ENCODE results near the gene NUBP2. TPM values are rescaled to one million over a fixed set of nuclear protein-coding genes. Genes with fewer than 3 reads are reported as not detected.

The NUBP2 gene
- total RNA-seq, 1 donor from 2014 or later, result 49.8 TPM

DNA sequence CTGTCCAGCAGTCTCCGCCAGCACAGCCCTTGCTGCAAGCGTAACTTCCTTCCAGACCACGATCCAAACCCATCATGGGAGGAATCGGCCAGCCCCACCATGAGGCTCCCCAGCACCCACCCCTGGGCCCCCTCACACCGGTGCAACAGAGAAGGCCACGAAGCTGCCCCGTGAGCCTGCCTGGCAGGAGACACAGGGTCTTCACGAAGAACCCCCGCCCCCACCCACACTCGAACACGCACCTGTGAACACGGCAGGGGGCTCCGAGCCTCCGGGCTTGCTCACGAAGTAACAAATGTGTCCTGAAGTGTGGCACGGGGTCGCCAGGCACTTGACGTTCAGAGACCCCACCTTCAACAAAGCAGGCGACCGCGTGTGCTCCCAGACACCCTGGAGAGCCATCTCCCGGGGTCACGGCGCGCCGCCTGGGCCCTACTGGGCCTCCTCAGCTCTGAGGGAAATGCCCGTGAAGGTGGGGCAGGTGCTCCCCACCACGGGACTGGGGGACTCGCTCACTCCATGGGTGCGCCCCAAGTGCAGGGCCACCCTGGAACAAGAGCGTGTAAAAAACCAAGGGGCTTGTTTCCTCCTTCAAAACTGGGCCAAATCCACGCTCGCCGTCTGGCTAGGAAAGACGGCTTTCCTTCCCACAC lies 36.2 kb downstream of the NUBP2 start:
- no peaks in the 10 kb centered on the region for H3K4me1 Mint-ChIP-seq (ENCODE audit: unreplicated experiment)
- no peak overlapping the region for H3K27ac Mint-ChIP-seq (ENCODE audit: unreplicated experiment)
- no peaks in the 10 kb centered on the region for H3K27me3 Mint-ChIP-seq (ENCODE audit: unreplicated experiment)
- no peak overlapping the region for H3K4me3 Mint-ChIP-seq (ENCODE audit: unreplicated experiment)
- no peak for DNase-seq (ENCODE audit: low spot score)
- H3K9me3 Mint-ChIP-seq (ENCODE audit: unreplicated experiment), result no peaks in the 10 kb centered on the region
- peaks cover 12% of the 10 kb centered on the region for H3K36me3 Mint-ChIP-seq (ENCODE audit: low read depth, unreplicated experiment)
- no peak for TF ChIP-seq CTCF (IDR thresholded peaks at IDR 0.05; ENCODE audit: unreplicated experiment)

DNA sequence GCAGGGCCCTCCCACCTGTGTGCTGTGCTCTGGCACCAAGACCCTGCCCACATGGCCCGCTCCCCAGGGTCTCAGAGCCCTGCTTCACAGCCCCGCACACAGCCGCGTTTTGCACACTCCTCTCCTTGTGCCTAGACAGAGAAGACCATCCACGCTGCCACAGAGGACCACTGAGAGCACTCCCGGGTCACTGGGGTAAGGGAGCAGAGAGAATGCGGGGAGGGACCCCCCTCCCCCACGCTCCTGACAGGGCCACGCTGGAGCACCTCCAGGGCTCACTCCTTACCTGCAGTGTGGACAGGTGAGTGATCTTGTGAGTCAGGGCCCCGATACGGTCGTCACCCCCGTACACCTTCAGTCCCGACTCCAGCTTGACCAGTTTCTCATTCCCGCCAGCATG lies 36.9 kb downstream of the NUBP2 start:
- H3K4me3 Mint-ChIP-seq (ENCODE audit: unreplicated experiment), result no peak overlapping the region
- H3K4me1 Mint-ChIP-seq (ENCODE audit: unreplicated experiment), result no peaks in the 10 kb centered on the region
- peaks cover 12% of the 10 kb centered on the region for H3K36me3 Mint-ChIP-seq (ENCODE audit: low read depth, unreplicated experiment)
- no peaks in the 10 kb centered on the region for H3K9me3 Mint-ChIP-seq (ENCODE audit: unreplicated experiment)
- no peak for DNase-seq (ENCODE audit: low spot score)
- no peaks in the 10 kb centered on the region for H3K27me3 Mint-ChIP-seq (ENCODE audit: unreplicated experiment)
- no peak for TF ChIP-seq CTCF (IDR thresholded peaks at IDR 0.05; ENCODE audit: unreplicated experiment)
- H3K27ac Mint-ChIP-seq (ENCODE audit: unreplicated experiment), result no peak overlapping the region

DNA sequence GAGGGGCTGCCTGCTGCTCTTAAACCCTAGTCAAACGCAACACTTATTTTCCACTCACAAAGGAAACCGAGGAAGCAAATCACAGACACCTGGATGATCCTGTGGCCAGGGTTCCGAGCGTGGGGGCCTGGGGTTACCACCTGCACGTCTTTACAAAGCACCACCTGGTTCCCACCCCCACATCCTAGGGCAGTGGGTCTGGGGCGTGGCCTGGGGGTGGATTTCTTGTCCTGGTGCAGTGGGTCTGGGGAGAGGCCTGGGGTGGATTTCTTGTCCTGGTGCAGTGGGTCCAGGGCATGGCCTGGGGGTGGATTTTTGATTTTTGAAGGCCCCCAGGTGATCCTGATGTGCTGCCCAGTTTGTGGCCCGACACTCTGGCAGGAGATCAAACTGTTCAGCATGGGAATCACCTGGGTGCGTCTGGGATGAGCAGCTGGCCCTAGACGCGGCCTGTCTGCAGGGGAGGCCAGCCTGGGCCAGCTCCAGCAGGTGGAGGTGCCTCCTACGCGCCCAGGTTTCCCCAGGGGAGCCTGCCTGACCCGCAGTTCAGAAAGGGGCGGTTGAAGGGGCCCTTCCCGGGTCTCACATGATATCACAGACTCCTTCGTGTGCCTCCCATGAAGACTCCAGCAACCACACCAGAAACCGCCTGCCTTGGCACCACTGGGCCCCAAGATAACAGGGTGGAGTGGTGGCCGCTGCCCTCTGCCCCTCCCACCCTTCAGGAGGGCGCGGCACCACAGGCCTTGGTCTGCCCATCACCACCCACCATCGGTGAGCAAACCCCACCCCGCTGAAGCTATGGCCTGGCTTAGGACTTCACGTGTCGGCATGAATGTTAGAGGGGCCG lies 37.6 kb downstream of the NUBP2 start:
- Mint-ChIP-seq H3K4me3 (ENCODE audit: unreplicated experiment) (no peak overlapping the region), H3K27me3 (ENCODE audit: unreplicated experiment) (no peaks in the 10 kb centered on the region), H3K9me3 (ENCODE audit: unreplicated experiment) (no peaks in the 10 kb centered on the region), H3K4me1 (ENCODE audit: unreplicated experiment) (no peaks in the 10 kb centered on the region), H3K27ac (ENCODE audit: unreplicated experiment) (no peak overlapping the region), H3K36me3 (ENCODE audit: low read depth, unreplicated experiment) (peaks cover 7% of the 10 kb centered on the region)
- no peak for DNase-seq (ENCODE audit: low spot score)
- no peak for TF ChIP-seq CTCF (IDR thresholded peaks at IDR 0.05; ENCODE audit: unreplicated experiment)

GRCh38 chr16:1820946-1821290 lies 38.2 kb downstream of the NUBP2 start:
- no peak overlapping the region for H3K27ac Mint-ChIP-seq (ENCODE audit: unreplicated experiment)
- H3K4me3 Mint-ChIP-seq (ENCODE audit: unreplicated experiment), result no peak overlapping the region
- H3K4me1 Mint-ChIP-seq (ENCODE audit: unreplicated experiment), result no peaks in the 10 kb centered on the region
- TF ChIP-seq CTCF (IDR thresholded peaks at IDR 0.05; ENCODE audit: unreplicated experiment), result no peak
- no peaks in the 10 kb centered on the region for H3K27me3 Mint-ChIP-seq (ENCODE audit: unreplicated experiment)
- H3K36me3 Mint-ChIP-seq (ENCODE audit: low read depth, unreplicated experiment), result peaks cover 3% of the 10 kb centered on the region
- DNase-seq (ENCODE audit: low spot score), result no peak
- no peaks in the 10 kb centered on the region for H3K9me3 Mint-ChIP-seq (ENCODE audit: unreplicated experiment)

All from endothelial cell (in vitro differentiated cells).